Measurements from ENCODE around the gene MRPL2.

DNA sequence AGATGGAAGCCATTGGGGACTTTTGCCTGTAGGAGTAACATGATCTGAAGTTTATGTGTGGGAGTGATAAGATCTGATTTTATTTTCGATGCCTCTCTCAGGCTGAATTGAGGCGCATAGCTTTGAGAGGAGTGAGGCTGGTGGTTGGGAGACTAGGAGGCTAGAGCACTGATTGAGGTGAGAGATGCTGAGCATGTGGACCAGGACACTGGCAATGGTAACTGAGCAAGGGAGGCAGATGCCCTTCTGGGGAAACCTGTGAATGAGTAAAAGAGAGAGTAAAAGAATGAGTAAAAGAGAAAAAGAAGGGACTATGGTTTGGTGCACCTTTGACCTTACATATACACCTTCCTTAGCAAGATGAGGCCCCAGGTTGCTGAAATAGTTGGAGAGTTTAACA, 34.8 kb downstream of the MRPL2 start:
- no peak for TF ChIP-seq EZH2 (IDR thresholded peaks at IDR 0.05; ENCODE audit: borderline replicate concordance, low read depth, low read length, severe bottlenecking)
- TF ChIP-seq, protein P1, sequence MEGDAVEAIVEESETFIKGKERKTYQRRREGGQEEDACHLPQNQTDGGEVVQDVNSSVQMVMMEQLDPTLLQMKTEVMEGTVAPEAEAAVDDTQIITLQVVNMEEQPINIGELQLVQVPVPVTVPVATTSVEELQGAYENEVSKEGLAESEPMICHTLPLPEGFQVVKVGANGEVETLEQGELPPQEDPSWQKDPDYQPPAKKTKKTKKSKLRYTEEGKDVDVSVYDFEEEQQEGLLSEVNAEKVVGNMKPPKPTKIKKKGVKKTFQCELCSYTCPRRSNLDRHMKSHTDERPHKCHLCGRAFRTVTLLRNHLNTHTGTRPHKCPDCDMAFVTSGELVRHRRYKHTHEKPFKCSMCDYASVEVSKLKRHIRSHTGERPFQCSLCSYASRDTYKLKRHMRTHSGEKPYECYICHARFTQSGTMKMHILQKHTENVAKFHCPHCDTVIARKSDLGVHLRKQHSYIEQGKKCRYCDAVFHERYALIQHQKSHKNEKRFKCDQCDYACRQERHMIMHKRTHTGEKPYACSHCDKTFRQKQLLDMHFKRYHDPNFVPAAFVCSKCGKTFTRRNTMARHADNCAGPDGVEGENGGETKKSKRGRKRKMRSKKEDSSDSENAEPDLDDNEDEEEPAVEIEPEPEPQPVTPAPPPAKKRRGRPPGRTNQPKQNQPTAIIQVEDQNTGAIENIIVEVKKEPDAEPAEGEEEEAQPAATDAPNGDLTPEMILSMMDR (IDR thresholded peaks at IDR 0.05; ENCODE audit: borderline replicate concordance, extremely low read depth, low read length, poor library complexity, severe bottlenecking), result no peak
